ENCODE measurements around the gene SYCE3. TPM values are rescaled to one million over a fixed set of nuclear protein-coding genes. Genes with fewer than 3 reads are reported as not detected.
A peak's percentile ranks its signal among the peaks of the same experiment; 100 is the strongest.

Gene SYCE3
- total and polyA plus RNA-seq, 11 donors: not detected

DNA sequence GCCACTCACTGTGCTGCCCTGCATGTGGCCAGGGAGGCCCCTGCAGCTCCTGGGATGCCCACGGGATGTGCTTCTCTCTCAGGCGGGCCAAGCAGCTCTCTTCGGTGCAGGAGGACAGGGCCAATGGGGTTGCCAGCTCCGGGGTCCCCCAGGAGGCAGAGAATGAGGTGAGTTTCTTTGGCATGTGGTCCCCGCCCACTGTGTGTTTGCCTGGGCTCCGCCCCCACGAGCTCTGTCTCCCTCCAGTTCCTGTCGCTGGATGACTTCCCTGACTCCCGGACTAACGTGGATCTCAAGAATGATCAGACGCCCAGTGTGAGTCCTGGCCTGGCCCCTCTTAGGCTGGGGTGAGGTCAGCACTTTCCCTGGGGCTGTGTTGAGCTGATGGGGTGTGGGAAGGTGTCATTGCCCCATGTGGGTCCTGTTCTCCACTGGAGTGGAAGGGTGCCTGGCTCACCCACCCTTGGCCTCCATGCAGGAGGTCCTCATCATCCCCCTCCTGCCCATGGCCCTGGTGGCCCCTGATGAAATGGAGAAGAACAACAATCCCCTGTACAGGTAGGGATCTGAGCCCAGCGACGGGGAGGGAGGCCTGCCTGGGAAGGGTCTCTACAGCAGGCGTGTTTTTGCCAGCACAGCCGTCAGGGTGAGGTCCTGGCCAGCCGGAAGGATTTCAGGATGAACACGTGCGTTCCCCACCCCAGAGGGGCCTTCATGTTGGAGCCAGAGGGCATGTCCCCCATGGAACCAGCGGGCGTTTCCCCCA lies 45.0 kb downstream of the SYCE3 start:
- Histone ChIP-seq H3K27ac (no peak overlapping the region), H3K36me3 (peaks cover 0 to 73% (median 63%) of the 10 kb centered on the region in 9 donors), H3K27me3 (no peaks in the 10 kb centered on the region), H3K4me1 (no peaks in the 10 kb centered on the region), H3K9me3 (no peaks in the 10 kb centered on the region), H3K4me3 (no peak overlapping the region)
- ATAC-seq (no peak), DNase-seq (peak in 1 of 5 donors; percentile 13)
- 84 to 92% (median 87%) methylated on average over 14 to 20 of the region's 20 CpGs for WGBS, 4 donors
- intact Hi-C loops (cut with DNase I): no loop called here
- TF ChIP-seq, protein P1, sequence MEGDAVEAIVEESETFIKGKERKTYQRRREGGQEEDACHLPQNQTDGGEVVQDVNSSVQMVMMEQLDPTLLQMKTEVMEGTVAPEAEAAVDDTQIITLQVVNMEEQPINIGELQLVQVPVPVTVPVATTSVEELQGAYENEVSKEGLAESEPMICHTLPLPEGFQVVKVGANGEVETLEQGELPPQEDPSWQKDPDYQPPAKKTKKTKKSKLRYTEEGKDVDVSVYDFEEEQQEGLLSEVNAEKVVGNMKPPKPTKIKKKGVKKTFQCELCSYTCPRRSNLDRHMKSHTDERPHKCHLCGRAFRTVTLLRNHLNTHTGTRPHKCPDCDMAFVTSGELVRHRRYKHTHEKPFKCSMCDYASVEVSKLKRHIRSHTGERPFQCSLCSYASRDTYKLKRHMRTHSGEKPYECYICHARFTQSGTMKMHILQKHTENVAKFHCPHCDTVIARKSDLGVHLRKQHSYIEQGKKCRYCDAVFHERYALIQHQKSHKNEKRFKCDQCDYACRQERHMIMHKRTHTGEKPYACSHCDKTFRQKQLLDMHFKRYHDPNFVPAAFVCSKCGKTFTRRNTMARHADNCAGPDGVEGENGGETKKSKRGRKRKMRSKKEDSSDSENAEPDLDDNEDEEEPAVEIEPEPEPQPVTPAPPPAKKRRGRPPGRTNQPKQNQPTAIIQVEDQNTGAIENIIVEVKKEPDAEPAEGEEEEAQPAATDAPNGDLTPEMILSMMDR (IDR thresholded peaks at IDR 0.05): no peak
- TF ChIP-seq POLR2A (IDR thresholded peaks at IDR 0.05): no peak

GRCh38 chr22:50516891-50517290 lies 45.8 kb downstream of the SYCE3 start:
- H3K27ac ChIP-seq: no peak overlapping the region
- WGBS, 4 donors: 73 to 82% (median 80%) methylated on average over 16 of the region's 16 CpGs
- no peak for TF ChIP-seq POLR2A (IDR thresholded peaks at IDR 0.05)
- TF ChIP-seq, protein P1 (IDR thresholded peaks at IDR 0.05): no peak
- no peaks in the 10 kb centered on the region for H3K9me3 ChIP-seq
- DNase-seq (no peak), ATAC-seq (peak in 1 of 4 donors; percentile 4)
- H3K36me3 ChIP-seq: peaks cover 0 to 69% (median 56%) of the 10 kb centered on the region in 9 donors
- no peaks in the 10 kb centered on the region for H3K27me3 ChIP-seq
- H3K4me3 ChIP-seq: no peak overlapping the region
- no peaks in the 10 kb centered on the region for H3K4me1 ChIP-seq
- intact Hi-C loops (cut with DNase I): no loop called here

DNA sequence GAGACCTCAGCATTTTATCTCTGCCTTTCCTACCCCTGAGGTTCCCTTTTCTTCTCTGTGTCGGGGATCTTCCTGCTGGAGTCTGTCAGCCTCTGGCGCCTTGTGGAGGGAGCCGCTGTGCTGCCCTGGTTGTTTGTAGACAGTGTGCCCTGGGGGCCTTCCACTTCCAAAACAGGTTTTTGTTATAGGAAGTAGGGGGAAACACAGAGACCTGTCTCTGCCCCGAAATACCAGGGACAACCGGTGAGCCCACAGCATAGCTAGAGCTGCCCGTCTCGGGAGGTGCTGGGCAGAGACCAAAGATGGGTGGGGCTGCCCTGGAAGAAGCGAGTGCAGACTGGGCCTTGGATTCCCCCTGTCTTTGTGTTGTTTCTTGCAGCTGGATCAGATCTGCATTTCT lies 46.7 kb downstream of the SYCE3 start:
- Histone ChIP-seq H3K4me1 (no peaks in the 10 kb centered on the region), H3K27ac (no peak overlapping the region), H3K27me3 (no peaks in the 10 kb centered on the region), H3K4me3 (no peak overlapping the region), H3K9me3 (no peaks in the 10 kb centered on the region), H3K36me3 (peaks cover 0 to 62% (median 48%) of the 10 kb centered on the region in 9 donors)
- intact Hi-C loops (cut with DNase I): no loop called here
- no peak for TF ChIP-seq POLR2A (IDR thresholded peaks at IDR 0.05)
- TF ChIP-seq, protein P1 (IDR thresholded peaks at IDR 0.05): no peak
- DNase-seq (no peak), ATAC-seq (no peak)
- WGBS, 4 donors: 90 to 100% (median 91%) methylated on average over 5 to 8 of the region's 8 CpGs

DNA sequence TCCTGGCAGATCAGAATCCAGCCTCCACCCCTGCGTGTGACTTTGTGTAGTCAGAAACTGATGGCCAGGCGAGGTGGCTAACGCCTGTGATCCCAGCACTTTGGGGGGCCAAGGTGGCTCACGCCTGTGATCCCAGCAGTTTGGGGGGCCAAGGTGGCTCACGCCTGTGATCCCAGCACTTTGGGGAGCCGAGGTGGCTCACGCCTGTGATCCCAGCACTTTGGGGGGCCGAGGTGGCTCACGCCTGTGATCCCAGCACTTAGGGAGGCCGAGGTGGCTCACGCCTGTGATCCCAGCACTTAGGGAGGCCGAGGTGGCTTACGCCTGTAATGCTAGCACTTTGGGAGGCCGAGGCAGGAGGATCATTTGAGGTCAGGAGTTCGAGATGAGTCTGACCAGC lies 49.5 kb downstream of the SYCE3 start:
- no peak overlapping the region for H3K4me3 ChIP-seq
- 95 to 98% (median 96%) methylated on average over 11 to 15 of the region's 15 CpGs for WGBS, 4 donors
- H3K27ac ChIP-seq: no peak overlapping the region
- H3K36me3 ChIP-seq: peaks cover 0 to 39% (median 28%) of the 10 kb centered on the region in 9 donors
- ATAC-seq (no peak), DNase-seq (no peak)
- intact Hi-C loops (cut with DNase I): no loop called here
- H3K27me3 ChIP-seq: no peaks in the 10 kb centered on the region
- TF ChIP-seq, protein P1 (IDR thresholded peaks at IDR 0.05): no peak
- TF ChIP-seq POLR2A (IDR thresholded peaks at IDR 0.05): no peak
- H3K4me1 ChIP-seq: peaks cover 0 to 15% (median 11%) of the 10 kb centered on the region in 12 donors
- H3K9me3 ChIP-seq: no peaks in the 10 kb centered on the region
